Coronary artery (tissue), 2 donors: ENCODE data around the gene RPL27A.

Source experiments
- DNase-seq: peaks from one replicate; pipeline ENCODE4 v3.0.0-alpha.2; 2017; ENCODE audit warnings: low spot score
- H3K27ac ChIP-seq, 2 donors: fragments of 200-600 bp; sonication (generic); one replicate each; pipeline ENCODE4 v1.5.1; 2016 to 2019
- H3K4me3 ChIP-seq: fragments of 200-600 bp; sonication (generic); 2 replicates; pipeline ENCODE4 v1.5.1; 2016; ENCODE audit warnings: mild to moderate bottlenecking, moderate library complexity
- CTCF ChIP-seq: fragments of 200-600 bp; sonication (generic); IDR thresholded peaks from one replicate; pipeline ENCODE4 v1.5.1; 2019; ENCODE audit warnings: antibody characterized with exemption

RPL27A gene

GRCh38 chr11:8728563-8728962 is 46.0 kb downstream of the RPL27A start:
- DNase-seq: no peak
- Histone ChIP-seq H3K4me3 (no peak overlapping the region), H3K27ac (no peak overlapping the region)
- TF ChIP-seq CTCF: no peak

DNA sequence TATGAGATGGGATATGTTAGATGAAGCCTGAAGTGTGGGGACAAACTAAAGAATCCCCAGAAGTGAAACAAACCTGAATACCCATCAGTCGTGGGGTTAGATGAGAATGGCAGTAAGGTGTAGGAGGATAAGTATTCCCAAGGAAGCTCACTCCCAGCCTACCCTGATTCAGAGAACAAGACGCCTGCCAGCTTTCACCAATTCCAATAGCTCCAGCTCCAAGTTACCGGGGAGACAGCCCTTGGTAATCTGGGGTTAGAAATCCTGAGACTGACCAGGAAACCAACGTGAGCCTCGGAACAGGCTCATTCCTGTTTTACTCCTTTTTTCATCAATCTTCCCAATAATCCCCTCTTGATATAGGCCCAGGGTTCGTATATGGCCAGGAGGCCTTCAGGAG is 46.5 kb downstream of the RPL27A start:
- Histone ChIP-seq H3K27ac (no peak overlapping the region), H3K4me3 (no peak overlapping the region)
- no peak for TF ChIP-seq CTCF
- DNase-seq: no peak

GRCh38 chr11:8729837-8730696 is 47.5 kb downstream of the RPL27A start:
- Histone ChIP-seq H3K27ac (no peak overlapping the region), H3K4me3 (no peak overlapping the region)
- TF ChIP-seq CTCF: no peak
- DNase-seq: no peak

DNA sequence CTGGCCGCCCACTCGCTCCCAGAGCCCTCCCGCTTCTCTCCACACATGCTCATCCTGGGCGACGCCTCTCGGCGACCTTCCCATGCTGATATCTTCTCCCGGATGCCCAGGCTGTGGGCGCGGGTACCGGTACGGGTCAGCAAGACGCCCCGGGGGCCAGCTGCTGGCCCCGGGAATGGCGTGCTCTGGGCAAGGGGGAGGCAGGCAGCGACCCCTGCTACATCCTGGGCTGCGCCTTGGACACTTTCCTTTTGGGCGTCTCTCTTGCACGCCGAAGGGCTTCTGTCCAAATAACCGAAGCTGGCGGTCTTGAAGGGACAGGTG is 48.1 kb downstream of the RPL27A start:
- TF ChIP-seq CTCF: no peak
- no peak overlapping the region for H3K4me3 ChIP-seq
- no peak for DNase-seq
- no peak overlapping the region for H3K27ac ChIP-seq

- Histone ChIP-seq H3K27ac (peak overlapping the region; percentile 58 to 86), H3K4me3 (no peak overlapping the region)
- DNase-seq: no peak
- TF ChIP-seq CTCF: no peak
These were observed 49.2 kb downstream of the RPL27A start for GRCh38 chr11:8731647-8732323.

DNA sequence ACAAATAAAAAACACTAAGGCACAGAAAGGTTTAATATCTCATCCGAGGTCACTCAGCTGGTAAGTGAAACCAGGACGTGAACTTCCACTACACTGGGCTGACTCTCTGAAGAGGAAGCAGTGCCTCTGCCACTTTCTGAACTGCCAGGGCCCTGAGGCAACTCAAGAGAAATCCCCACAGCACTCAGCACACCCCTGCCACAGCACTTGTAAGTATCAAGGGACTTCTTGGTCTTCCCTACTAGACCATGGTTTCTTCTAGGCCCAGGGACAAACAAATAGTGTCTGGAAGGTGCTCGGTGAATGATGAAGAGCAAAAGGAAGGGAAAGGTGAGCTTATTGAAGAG is 49.7 kb downstream of the RPL27A start:
- DNase-seq: no peak
- Histone ChIP-seq H3K4me3 (peak overlapping the region; percentile 17), H3K27ac (peak overlapping the region; percentile 58 to 86)
- no peak for TF ChIP-seq CTCF

GRCh38 chr11:8732748-8733241 is 50.2 kb downstream of the RPL27A start:
- DNase-seq: peak; percentile 94
- H3K27ac ChIP-seq: peak overlapping the region; percentile 58 to 86
- no peak for TF ChIP-seq CTCF
- peak overlapping the region; percentile 17 for H3K4me3 ChIP-seq
